DLD1 (cell line): Measurements from ENCODE around the gene ATF4.

Experiments
- in situ Hi-C: cut with HindIII; loops from 2 replicates; pipeline ENCODE4 v1.10.0; 2017; ENCODE audit warnings: low sequenced_read_pairs

Gene ATF4

GRCh38 chr22:39526736-39527171, 6.4 kb downstream of the ATF4 start:
- in situ Hi-C loops = no loop called here

DNA sequence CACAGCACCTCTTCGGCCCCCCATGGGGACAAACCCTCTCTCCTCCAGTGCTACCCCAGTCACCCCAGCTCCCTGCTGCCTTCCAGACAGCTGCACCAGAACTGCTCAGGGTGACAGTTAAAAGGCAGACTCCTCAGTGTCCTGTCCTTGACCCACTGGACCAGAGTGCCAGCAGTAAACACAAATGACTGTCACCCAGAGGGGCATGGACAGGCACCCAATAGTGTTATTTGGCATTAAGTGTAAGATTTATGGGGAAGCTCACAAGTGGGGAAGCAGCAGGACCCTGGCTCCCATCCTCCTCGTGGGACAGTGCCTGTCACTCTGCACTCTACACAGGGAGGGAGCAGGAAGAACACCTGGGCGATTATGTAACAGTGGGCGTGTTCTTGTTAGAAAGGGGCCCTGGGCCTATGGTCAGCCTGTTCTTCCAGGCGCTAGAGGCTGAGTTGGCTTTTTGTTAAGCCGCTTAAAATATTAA, 7.2 kb downstream of the ATF4 start:
- in situ Hi-C loops = no loop called here

DNA sequence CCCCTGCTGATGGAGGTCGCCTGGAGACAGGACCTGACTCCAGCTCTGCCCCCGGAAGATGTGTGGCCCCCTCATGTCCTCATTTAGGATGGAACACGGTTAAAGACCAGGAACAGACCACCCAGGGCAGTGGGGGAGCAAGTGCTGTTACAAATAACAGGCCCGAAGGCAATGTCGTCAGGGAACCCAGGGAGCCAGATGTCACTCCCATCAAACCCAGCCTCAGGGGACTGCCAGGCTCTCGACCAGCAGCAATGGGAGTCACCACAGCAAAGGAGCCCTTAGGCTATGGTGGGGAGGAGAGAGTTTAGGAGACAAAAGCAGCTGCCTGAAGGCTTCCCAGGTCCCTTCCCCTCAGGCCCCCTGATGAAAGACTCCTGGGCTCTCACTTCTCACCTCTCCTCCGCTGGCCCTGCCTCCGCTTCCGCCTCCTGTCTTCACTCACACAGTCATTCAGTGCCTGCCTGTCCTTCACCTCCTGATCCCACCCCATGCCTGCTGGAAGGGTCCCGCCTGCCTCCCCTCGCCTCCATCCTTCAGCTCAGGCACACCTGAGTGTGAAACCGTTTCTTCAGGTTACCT, 7.8 kb downstream of the ATF4 start:
- in situ Hi-C loops = no loop called here

- in situ Hi-C loops = no loop called here
Measured at GRCh38 chr22:39528681-39529486, 8.5 kb downstream of the ATF4 start.

DNA sequence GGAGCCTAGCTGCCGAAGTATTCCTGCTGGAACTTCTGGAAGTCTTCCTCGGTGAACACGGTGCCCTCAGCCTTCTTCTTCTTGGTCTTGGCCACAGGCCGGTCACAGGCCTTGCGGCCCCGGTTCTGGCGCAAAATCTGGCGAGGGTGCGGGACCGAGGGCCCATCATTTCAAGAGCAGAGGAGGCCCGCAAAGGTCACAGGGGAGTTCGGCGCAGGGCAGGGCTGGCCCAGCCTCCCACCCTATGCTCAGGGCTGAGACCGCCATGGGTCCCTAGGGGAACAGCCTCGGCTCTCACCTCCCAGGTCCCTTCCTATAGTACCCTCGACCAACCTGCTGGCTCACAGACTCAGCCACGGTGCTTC, 9.1 kb downstream of the ATF4 start:
- in situ Hi-C loops = no loop called here

DNA sequence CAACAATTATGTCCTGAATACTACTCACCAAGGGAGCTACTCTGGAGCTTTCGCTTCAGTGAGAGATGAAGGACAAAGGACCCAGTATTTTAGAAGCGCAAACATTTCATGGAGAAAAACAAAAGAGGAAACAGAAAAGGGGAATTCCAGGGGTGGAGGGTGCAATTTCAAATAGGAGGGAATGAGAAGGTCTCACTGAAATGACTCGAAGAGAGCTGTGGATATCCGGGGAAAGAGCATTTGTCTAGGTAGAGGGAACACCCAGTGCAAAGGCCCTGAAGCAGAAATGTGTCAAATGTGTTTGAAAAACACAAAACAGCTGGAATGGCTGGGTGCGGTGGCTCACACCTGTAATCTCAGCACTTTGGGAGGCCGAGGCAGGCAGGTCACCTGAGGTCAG, 9.8 kb downstream of the ATF4 start:
- in situ Hi-C loops = no loop called here

GRCh38 chr22:39530692-39531331, 10.4 kb downstream of the ATF4 start:
- in situ Hi-C loops = no loop called here

GRCh38 chr22:39532215-39533073, 12.1 kb downstream of the ATF4 start, which contains the start of gene RPS19BP1:
Gene RPS19BP1 (minus strand): TSS chr22:39532748. CDS start chr22:39532738, 10 bp downstream.
- in situ Hi-C loops = no loop called here

DNA sequence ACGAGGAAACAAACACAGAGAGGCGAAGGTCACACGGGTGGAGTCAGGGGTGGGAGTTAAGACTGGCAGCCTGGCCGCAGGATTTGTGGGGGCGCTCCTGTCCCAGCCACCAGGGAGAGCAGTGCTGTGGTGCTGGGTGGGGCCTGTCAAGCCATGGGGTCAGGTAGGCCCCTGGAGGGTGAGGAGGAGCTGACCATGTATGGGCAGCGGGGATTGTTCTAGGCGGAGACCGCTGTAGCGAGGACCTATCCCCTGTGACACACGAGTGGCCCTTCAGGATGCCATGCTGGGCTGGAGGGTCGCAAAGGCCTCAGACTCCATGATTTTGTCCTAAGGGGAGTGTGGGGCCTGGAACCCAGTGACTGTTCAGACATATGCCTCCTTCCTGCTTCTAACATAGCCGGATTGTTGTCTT, 13.7 kb downstream of the ATF4 start:
- in situ Hi-C loops = no loop called here

GRCh38 chr22:39534591-39535356, 14.4 kb downstream of the ATF4 start:
- in situ Hi-C loops = no loop called here

- in situ Hi-C loops = no loop called here
Measured at GRCh38 chr22:39535357-39535725, 15.0 kb downstream of the ATF4 start.

GRCh38 chr22:39535831-39536449, 15.6 kb downstream of the ATF4 start:
- in situ Hi-C loops = no loop called here

GRCh38 chr22:39536711-39537110, 16.3 kb downstream of the ATF4 start:
- in situ Hi-C loops = no loop called here

GRCh38 chr22:39537975-39538374, 17.6 kb downstream of the ATF4 start:
- in situ Hi-C loops = no loop called here

- in situ Hi-C loops = no loop called here
Measured at GRCh38 chr22:39543095-39543494, 22.7 kb downstream of the ATF4 start.

DNA sequence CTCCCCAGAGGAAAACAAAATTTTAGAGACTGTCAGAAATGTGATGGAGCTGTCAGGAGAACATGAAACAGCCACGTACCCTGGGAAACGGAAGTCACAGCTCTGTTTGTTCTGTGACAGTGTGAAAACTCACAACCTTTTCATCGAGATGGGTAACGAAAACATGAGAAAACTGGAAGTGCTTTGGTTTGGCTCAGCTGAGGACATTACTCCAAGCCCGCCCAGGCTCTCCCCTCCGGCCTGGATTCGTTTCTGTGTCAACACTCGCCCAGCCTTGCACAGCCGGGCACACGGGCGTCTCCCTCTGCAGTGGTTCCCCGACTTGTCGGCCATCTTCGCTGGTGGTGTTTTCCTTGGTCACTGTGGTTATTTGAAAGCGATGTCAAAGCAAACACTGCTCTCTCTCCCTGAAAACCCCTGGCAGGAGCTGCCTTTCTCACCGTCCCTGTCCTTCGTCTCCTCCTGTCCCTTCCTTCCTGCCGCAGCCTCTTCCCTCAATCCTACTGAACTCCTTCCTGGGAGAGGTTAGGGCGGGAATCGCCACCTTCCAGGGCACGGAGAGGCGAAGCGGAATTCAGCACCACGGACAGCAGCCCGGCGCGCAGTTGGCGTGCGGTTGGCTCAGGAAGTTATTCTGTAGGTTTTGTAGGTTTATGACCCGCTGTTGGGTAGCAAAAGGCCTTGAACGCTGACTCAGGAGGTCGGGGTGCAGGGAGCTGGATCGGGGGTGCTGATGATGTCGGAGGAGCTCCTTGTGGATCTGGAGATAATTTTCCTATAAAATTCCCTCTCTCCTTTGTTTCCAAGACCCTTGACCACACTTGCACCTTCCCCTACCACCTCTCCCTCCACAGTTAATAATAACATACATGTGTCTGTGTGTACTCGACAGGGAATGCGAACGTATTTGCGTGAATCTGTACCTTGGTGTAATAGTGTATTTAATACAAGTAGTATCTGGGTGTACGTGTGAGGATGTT, 25.3 kb downstream of the ATF4 start:
- in situ Hi-C loops = no loop called here

DNA sequence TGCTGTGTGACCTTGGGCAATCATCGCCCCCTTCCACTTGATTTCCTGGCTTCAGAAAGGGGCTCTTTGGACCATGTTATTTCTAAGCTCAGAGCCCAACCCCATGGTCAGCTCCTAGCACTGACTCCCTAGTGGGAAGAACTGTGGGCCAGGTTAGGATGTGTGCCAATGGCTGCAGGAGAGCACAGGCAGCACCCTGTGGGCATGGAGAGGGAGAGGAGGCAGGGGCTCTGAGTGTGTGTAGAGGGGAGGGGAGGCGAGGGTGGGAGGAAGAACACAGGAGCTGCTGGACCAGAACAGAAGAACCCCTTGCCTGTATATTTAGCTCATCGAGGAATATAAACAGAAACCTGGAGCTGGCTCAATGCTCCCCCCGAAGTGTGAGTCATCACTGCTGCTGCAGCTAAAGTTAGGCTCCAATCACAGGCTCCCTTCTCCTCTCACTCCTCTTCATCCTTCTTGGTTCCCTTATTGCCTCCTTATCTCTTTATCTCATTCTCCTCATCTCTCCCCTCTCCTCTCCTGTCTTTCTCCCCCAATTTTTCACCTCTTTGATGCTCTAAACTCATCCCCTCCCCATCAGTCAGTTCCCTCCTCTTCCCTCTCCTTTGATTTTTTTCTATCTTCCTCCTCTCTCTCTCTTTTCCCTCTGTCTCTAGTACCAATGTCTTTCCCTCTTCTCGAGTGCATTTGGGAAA, 26.7 kb downstream of the ATF4 start:
- in situ Hi-C loops = no loop called here

DNA sequence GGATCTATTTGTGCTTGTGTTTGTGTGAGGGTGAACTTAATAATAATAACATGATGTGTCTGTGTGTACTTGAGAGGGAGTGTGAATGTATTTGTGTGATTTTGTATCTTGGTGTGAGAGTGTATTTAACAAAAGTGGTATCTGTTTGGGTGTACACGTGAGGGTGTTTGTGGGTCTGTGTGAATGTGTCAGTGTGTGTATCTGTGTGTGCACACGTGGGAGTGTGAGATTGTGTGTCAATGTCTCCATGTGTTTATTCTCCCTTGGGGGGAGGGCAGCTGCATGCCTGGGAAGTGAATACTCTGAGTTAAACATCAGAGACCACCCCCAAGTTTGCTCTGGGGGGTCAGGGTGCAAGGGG, 27.2 kb downstream of the ATF4 start:
- in situ Hi-C loops = no loop called here
